Activated T-helper 2 cell treated with anti-CD3 and anti-CD28 coated beads, Interferon-gamma antibody, Interleukin-2, Interleukin-4, amounts not matched to agents 10 μg/mL and 5 μg/mL and 100 μg/mL, durations not matched to agents 14 hours and 24 hours and 36 hours (primary cell): ENCODE data around the gene SPTBN4. TPM values are rescaled to one million over a fixed set of nuclear protein-coding genes. Genes with fewer than 3 reads are reported as not detected.
"Not testable (repeated sequence)": the region's sequence is repeated elsewhere in the genome, so short reads cannot be mapped to it uniquely, and the experiment has no call there.

Experiments
- DNase-seq: peaks from one replicate; pipeline ENCODE4 v3.0.0; 2021; ENCODE audit warnings: low spot score
- H3K27ac Mint-ChIP-seq: one replicate; pipeline ENCODE4 v1.8.0; 2021; ENCODE audit warnings: mixed read lengths
- H3K27me3 Mint-ChIP-seq: one replicate; pipeline ENCODE4 v1.8.0; 2021; ENCODE audit warnings: low read depth, mixed read lengths
- H3K36me3 Mint-ChIP-seq: one replicate; pipeline ENCODE4 v1.8.0; 2021; ENCODE audit warnings: low read depth, mixed read lengths
- H3K4me1 Mint-ChIP-seq: one replicate; pipeline ENCODE4 v1.8.0; 2021; ENCODE audit warnings: low read depth, mixed read lengths
- H3K4me3 Mint-ChIP-seq: one replicate; pipeline ENCODE4 v1.8.0; 2021; ENCODE audit warnings: low read depth, mild to moderate bottlenecking, moderate library complexity, mixed read lengths
- H3K9me3 Mint-ChIP-seq: one replicate; pipeline ENCODE4 v1.8.0; 2021; ENCODE audit warnings: mixed read lengths
- intact Hi-C: fragments of 100-400 bp; cut with micrococcal nuclease; formaldehyde crosslinking; loops from one replicate; pipeline ENCODE4 v1.15.1; 2023
- total RNA-seq: library from RNA; stranded (reverse); gene quantifications from 2 replicates; pipeline ENCODE4 v1.2.3, GENCODE V29; 2022

Gene SPTBN4
- total RNA-seq, 1 donor from 2014 or later = 0.30 TPM

- H3K9me3 Mint-ChIP-seq = no peaks in the 10 kb centered on the region
- peaks cover 18% of the 10 kb centered on the region for H3K4me1 Mint-ChIP-seq
- DNase-seq = peak; percentile 100
- intact Hi-C loops = loop anchor here (1.0 kb wide), 2 partner anchors 18 to 140 kb away; partner anchors contain the start of gene AKT2
- H3K4me3 Mint-ChIP-seq = peak within 1 kb of the TSS; percentile 97
- H3K27me3 Mint-ChIP-seq = no peaks in the 10 kb centered on the region
- H3K27ac Mint-ChIP-seq = peak within 1 kb of the TSS; percentile 96
- H3K36me3 Mint-ChIP-seq = peaks cover 16% of the 10 kb centered on the region
Observed at GRCh38 chr19:40425450-40426287, 41.1 kb upstream of the SPTBN4 start, which contains the start of gene SERTAD1. TSS of gene SERTAD1 (minus strand) at chr19:40425992. CDS start at chr19:40423546, 2,446 bp downstream.

GRCh38 chr19:40428197-40428596 lies 38.6 kb upstream of the SPTBN4 start:
- H3K27me3 Mint-ChIP-seq, H3K36me3 Mint-ChIP-seq, H3K4me3 Mint-ChIP-seq, intact Hi-C loops, H3K27ac Mint-ChIP-seq, H3K9me3 Mint-ChIP-seq, DNase-seq: not testable (repeated sequence)
- peaks cover 11% of the 10 kb centered on the region for H3K4me1 Mint-ChIP-seq

GRCh38 chr19:40430242-40430641 lies 36.6 kb upstream of the SPTBN4 start:
- H3K27me3 Mint-ChIP-seq, DNase-seq, intact Hi-C loops, H3K9me3 Mint-ChIP-seq, H3K4me3 Mint-ChIP-seq, H3K27ac Mint-ChIP-seq, H3K36me3 Mint-ChIP-seq: not testable (repeated sequence)
- H3K4me1 Mint-ChIP-seq = peaks cover 10% of the 10 kb centered on the region

GRCh38 chr19:40431698-40432097 lies 35.1 kb upstream of the SPTBN4 start:
- no peaks in the 10 kb centered on the region for H3K36me3 Mint-ChIP-seq
- peaks cover 7% of the 10 kb centered on the region for H3K4me1 Mint-ChIP-seq
- intact Hi-C loops = no loop called here
- H3K27ac Mint-ChIP-seq = no peak overlapping the region
- H3K27me3 Mint-ChIP-seq = no peaks in the 10 kb centered on the region
- no peak for DNase-seq
- H3K4me3 Mint-ChIP-seq = no peak overlapping the region
- no peaks in the 10 kb centered on the region for H3K9me3 Mint-ChIP-seq

GRCh38 chr19:40432760-40433159 lies 34.0 kb upstream of the SPTBN4 start:
- H3K4me1 Mint-ChIP-seq, intact Hi-C loops, H3K9me3 Mint-ChIP-seq, DNase-seq, H3K36me3 Mint-ChIP-seq, H3K27me3 Mint-ChIP-seq, H3K27ac Mint-ChIP-seq: not testable (repeated sequence)
- H3K4me3 Mint-ChIP-seq = peak overlapping the region; percentile 88

GRCh38 chr19:40433391-40434216 lies 33.2 kb upstream of the SPTBN4 start:
- peak overlapping the region; percentile 88 for H3K4me3 Mint-ChIP-seq
- H3K27ac Mint-ChIP-seq = peak overlapping the region; percentile 97
- no peaks in the 10 kb centered on the region for H3K9me3 Mint-ChIP-seq
- H3K27me3 Mint-ChIP-seq = no peaks in the 10 kb centered on the region
- peaks cover 7% of the 10 kb centered on the region for H3K4me1 Mint-ChIP-seq
- no peaks in the 10 kb centered on the region for H3K36me3 Mint-ChIP-seq
- intact Hi-C loops = loop anchor here (1.0 kb wide), 1 partner anchor 10 kb away; no protein-coding TSS in a partner anchor
- peak; percentile 56 for DNase-seq

GRCh38 chr19:40438284-40438683 lies 28.5 kb upstream of the SPTBN4 start:
- DNase-seq = no peak
- intact Hi-C loops = no loop called here
- Mint-ChIP-seq H3K27ac (no peak overlapping the region), H3K4me3 (no peak overlapping the region), H3K27me3 (no peaks in the 10 kb centered on the region), H3K36me3 (peaks cover 5% of the 10 kb centered on the region), H3K4me1 (peaks cover 11% of the 10 kb centered on the region), H3K9me3 (no peaks in the 10 kb centered on the region)

- Mint-ChIP-seq H3K9me3 (no peaks in the 10 kb centered on the region), H3K27me3 (no peaks in the 10 kb centered on the region), H3K4me1 (peaks cover 14% of the 10 kb centered on the region), H3K4me3 (peak overlapping the region; percentile 99), H3K27ac (peak overlapping the region; percentile 91), H3K36me3 (peaks cover 5% of the 10 kb centered on the region)
- no peak for DNase-seq
- intact Hi-C loops = loop anchor here (10.0 kb wide), 1 partner anchor 313 kb away; the partner anchor contains the start of genes ACTMAP and SNRPA
Observed at GRCh38 chr19:40441719-40442253, 25.0 kb upstream of the SPTBN4 start.

- no peaks in the 10 kb centered on the region for H3K27me3 Mint-ChIP-seq
- peaks cover 14% of the 10 kb centered on the region for H3K4me1 Mint-ChIP-seq
- DNase-seq = no peak
- peak overlapping the region; percentile 91 for H3K27ac Mint-ChIP-seq
- peaks cover 5% of the 10 kb centered on the region for H3K36me3 Mint-ChIP-seq
- intact Hi-C loops = loop anchor here (1.0 to 10.0 kb wide), 6 partner anchors 8 to 312 kb away; partner anchors contain the start of genes ACTMAP, AKT2, BLVRB and SERTAD1
- H3K9me3 Mint-ChIP-seq = no peaks in the 10 kb centered on the region
- H3K4me3 Mint-ChIP-seq = peak overlapping the region; percentile 99
Observed at GRCh38 chr19:40442328-40443130, 24.3 kb upstream of the SPTBN4 start.

- Mint-ChIP-seq H3K9me3 (no peaks in the 10 kb centered on the region), H3K4me3 (peak overlapping the region; percentile 99), H3K27ac (peak overlapping the region; percentile 97), H3K4me1 (peaks cover 14% of the 10 kb centered on the region), H3K27me3 (no peaks in the 10 kb centered on the region), H3K36me3 (peaks cover 5% of the 10 kb centered on the region)
- intact Hi-C loops = loop anchor here (1.0 to 10.0 kb wide), 6 partner anchors 9 to 311 kb away; partner anchors contain the start of genes ACTMAP, AKT2, BLVRB and SERTAD1
- DNase-seq = peak; percentile 99
Observed at GRCh38 chr19:40443131-40443999, 23.4 kb upstream of the SPTBN4 start.
